Type B pancreatic cell (in vitro differentiated cells): ENCODE data around the gene APH1B. TPM values are rescaled to one million over a fixed set of nuclear protein-coding genes. Genes with fewer than 3 reads are reported as not detected.

Experiments
- DNase-seq: peaks from one replicate; pipeline ENCODE4 v3.0.0; 2021; ENCODE audit warnings: mixed read lengths; ENCODE audit not compliant: unreplicated experiment; ENCODE audit errors: extremely low spot score
- H3K27ac Mint-ChIP-seq: 2 replicates; pipeline ENCODE4 v1.8.0; 2021; ENCODE audit warnings: mild to moderate bottlenecking, mixed read lengths
- H3K27me3 Mint-ChIP-seq: 2 replicates; pipeline ENCODE4 v1.8.0; 2021; ENCODE audit warnings: mixed read lengths
- H3K36me3 Mint-ChIP-seq: 2 replicates; pipeline ENCODE4 v1.8.0; 2021; ENCODE audit warnings: mixed read lengths
- H3K4me1 Mint-ChIP-seq: one replicate; pipeline ENCODE4 v1.8.0; 2021; ENCODE audit warnings: mixed read lengths; ENCODE audit not compliant: unreplicated experiment
- H3K4me3 Mint-ChIP-seq: 2 replicates; pipeline ENCODE4 v1.8.0; 2021; ENCODE audit warnings: mild to moderate bottlenecking, mixed read lengths
- H3K9me3 Mint-ChIP-seq: 2 replicates; pipeline ENCODE4 v1.8.0; 2021; ENCODE audit warnings: mixed read lengths
- CTCF ChIP-seq: fragments of 200-600 bp; sonication (generic); conservative IDR thresholded peaks from 2 replicates; pipeline ENCODE4 v1.5.0; 2021; ENCODE audit warnings: antibody characterized with exemption, mild to moderate bottlenecking
- long read RNA-seq: library from polyadenylated mRNA; unstranded; transcript quantifications from one replicate; pipeline ENCODE4 v2.0.0, GENCODE V29; 2020
- total RNA-seq: library from RNA; stranded (reverse); gene quantifications from 2 replicates; pipeline ENCODE4 v1.2.1, GENCODE V29; 2021; ENCODE audit warnings: low replicate concordance

Gene APH1B
- total RNA-seq, result 13.4 and 16.0 TPM in 2 replicates
- long read RNA-seq, full-length matches to known transcripts, result 10 of 10 reads
- long read RNA-seq, partial matches to known transcripts, result 0 of 10 reads
- long read RNA-seq, other reads (novel, unspliced or antisense), result 0 of 10 reads

GRCh38 chr15:63277038-63277892, at the start of gene APH1B:
Gene APH1B, plus strand, starts transcription at chr15:63277605. Its CDS starts 19 bp downstream, at chr15:63277624.
- peak; percentile 88 for DNase-seq
- Mint-ChIP-seq H3K4me3 (peak within 1 kb of the TSS; percentile 96), H3K27ac (peak within 1 kb of the TSS; percentile 82), H3K4me1 (peaks cover 14% of the 10 kb centered on the region), H3K27me3 (no peaks in the 10 kb centered on the region), H3K36me3 (peaks cover 4% of the 10 kb centered on the region), H3K9me3 (no peaks in the 10 kb centered on the region)
- TF ChIP-seq CTCF, result peak; percentile 39

GRCh38 chr15:63227689-63228088, 49.7 kb upstream of the APH1B start:
- TF ChIP-seq CTCF, result no peak
- DNase-seq, result no peak
- Mint-ChIP-seq H3K27ac (no peak overlapping the region), H3K4me3 (no peak overlapping the region), H3K4me1 (peaks cover 15% of the 10 kb centered on the region), H3K27me3 (no peaks in the 10 kb centered on the region), H3K9me3 (no peaks in the 10 kb centered on the region), H3K36me3 (peaks cover 4% of the 10 kb centered on the region)

DNA sequence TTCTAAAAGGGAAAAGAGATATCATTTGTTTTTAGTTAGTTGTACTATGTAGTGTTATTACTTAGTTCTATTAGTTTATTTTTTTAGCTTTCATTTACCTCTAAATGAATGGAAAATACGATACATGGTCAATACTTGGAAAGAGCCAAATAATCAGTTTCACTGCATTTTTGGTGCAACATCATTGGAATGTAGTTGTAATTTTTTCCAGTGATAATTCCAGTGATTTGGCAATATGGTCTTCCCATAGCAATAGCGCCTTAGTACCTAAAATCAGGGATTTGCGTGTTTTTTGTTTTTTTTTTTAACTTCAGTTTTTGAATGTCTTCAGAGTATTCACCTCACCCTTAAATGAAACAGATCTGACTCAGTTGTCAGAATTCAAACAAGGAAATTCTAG, 46.2 kb upstream of the APH1B start:
- no peak for TF ChIP-seq CTCF
- H3K4me1 Mint-ChIP-seq, result peaks cover 36% of the 10 kb centered on the region
- H3K36me3 Mint-ChIP-seq, result peaks cover 7% of the 10 kb centered on the region
- no peak overlapping the region for H3K27ac Mint-ChIP-seq
- no peaks in the 10 kb centered on the region for H3K9me3 Mint-ChIP-seq
- no peak for DNase-seq
- no peak overlapping the region for H3K4me3 Mint-ChIP-seq
- no peaks in the 10 kb centered on the region for H3K27me3 Mint-ChIP-seq

DNA sequence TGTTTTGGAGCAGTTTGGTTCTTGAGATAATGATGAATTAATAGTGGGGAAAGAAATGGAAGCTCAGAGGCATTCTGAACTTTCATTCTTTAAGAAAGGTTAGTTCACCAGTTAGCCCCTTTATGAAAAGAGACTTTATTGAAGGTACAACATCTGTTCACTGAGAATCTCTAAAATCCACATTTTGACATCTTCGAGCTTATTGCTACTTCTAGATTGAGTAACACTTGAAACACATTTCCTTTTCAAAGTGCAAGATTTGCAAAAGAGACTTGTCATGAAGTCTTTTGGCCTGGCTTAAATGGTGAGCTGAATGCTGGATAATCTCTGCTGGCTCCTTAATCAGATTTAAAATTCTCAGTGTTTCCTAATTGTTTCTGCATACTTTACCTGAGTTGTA, 45.7 kb upstream of the APH1B start:
- no peak for TF ChIP-seq CTCF
- no peak for DNase-seq
- no peaks in the 10 kb centered on the region for H3K27me3 Mint-ChIP-seq
- no peak overlapping the region for H3K4me3 Mint-ChIP-seq
- H3K9me3 Mint-ChIP-seq, result no peaks in the 10 kb centered on the region
- H3K36me3 Mint-ChIP-seq, result peaks cover 7% of the 10 kb centered on the region
- H3K27ac Mint-ChIP-seq, result no peak overlapping the region
- H3K4me1 Mint-ChIP-seq, result peaks cover 36% of the 10 kb centered on the region

GRCh38 chr15:63232405-63232804, 45.0 kb upstream of the APH1B start:
- no peak for DNase-seq
- Mint-ChIP-seq H3K4me1 (peaks cover 32% of the 10 kb centered on the region), H3K4me3 (no peak overlapping the region), H3K9me3 (peaks cover 3% of the 10 kb centered on the region), H3K36me3 (peaks cover 12% of the 10 kb centered on the region), H3K27me3 (no peaks in the 10 kb centered on the region), H3K27ac (no peak overlapping the region)
- TF ChIP-seq CTCF, result no peak
